IMR-90 (cell line): ENCODE measurements around the gene LINC00305. TPM values are rescaled to one million over a fixed set of nuclear protein-coding genes. Genes with fewer than 3 reads are reported as not detected.

ENCODE experiments used
- ATAC-seq: fragments of 200-7000 bp; cut with Tn5 transposase; 2 replicates; pipeline ENCODE4 v1.9.1; 2020; ENCODE audit warnings: low read depth, mild to moderate bottlenecking, moderate library complexity
- BruUV-seq: library from RNA; stranded (reverse); fragments of 400-500 nt; replicated peaks from 2 replicates; lab custom pipeline; 2021; lab: Mats Ljungman, UMichigan
- CTCF ChIA-PET: fragments of 300-600 bp; formaldehyde crosslinking; extraction: SDS; loops from one replicate; lab custom pipeline; 2021; ENCODE audit warnings: antibody characterized with exemption; lab: Yijun Ruan, JAX
- POLR2A ChIA-PET: fragments of 300-600 bp; sonication (Branson Sonifier 250); formaldehyde crosslinking; loops from one replicate; lab custom pipeline; 2022; ENCODE audit warnings: antibody characterized with exemption; ENCODE audit not compliant: unreplicated experiment; lab: Charles Lee
- DNase-seq: peaks from one replicate; pipeline ENCODE4 v3.0.0; 2013
- H2AFZ ChIP-seq: replicated peaks from 2 replicates; pipeline ENCODE3; 2013; ENCODE audit warnings: low read length, mild to moderate bottlenecking; ENCODE audit not compliant: poor library complexity
- H2AK5ac ChIP-seq: 2 replicates; pipeline ENCODE4 v1.6.1; 2013; ENCODE audit warnings: low read depth, low read length, inconsistent platforms
- H2AK9ac ChIP-seq: replicated peaks from 2 replicates; pipeline ENCODE3; 2013; ENCODE audit warnings: mild to moderate bottlenecking, low read depth, low read length, moderate library complexity; ENCODE audit not compliant: poor library complexity
- H2BK120ac ChIP-seq: 2 replicates; pipeline ENCODE4 v1.6.1; 2013; ENCODE audit warnings: low read depth, low read length, inconsistent platforms
- H2BK15ac ChIP-seq: 3 replicates; pipeline ENCODE4 v1.6.1; 2013; ENCODE audit warnings: low read depth, low read length, inconsistent platforms
- H2BK20ac ChIP-seq: 2 replicates; pipeline ENCODE4 v1.6.1; 2013; ENCODE audit warnings: low read depth, mild to moderate bottlenecking, inconsistent platforms, low read length, moderate library complexity
- H2BK5ac ChIP-seq: 2 replicates; pipeline ENCODE4 v1.6.1; 2013; ENCODE audit warnings: mild to moderate bottlenecking, low read depth, low read length, inconsistent platforms; ENCODE audit not compliant: poor library complexity, severe bottlenecking
- H3K14ac ChIP-seq: replicated peaks from 2 replicates; pipeline ENCODE4 v1.6.1; 2013; ENCODE audit warnings: low read depth, low read length, inconsistent platforms
- H3K18ac ChIP-seq: 2 replicates; pipeline ENCODE4 v1.6.1; 2013; ENCODE audit warnings: low read depth, low read length, control low read depth
- H3K23ac ChIP-seq: 2 replicates; pipeline ENCODE4 v1.6.1; 2013; ENCODE audit warnings: low read depth, low read length, inconsistent platforms
- H3K27ac ChIP-seq: 2 replicates; pipeline ENCODE4 v1.5.1; 2013; ENCODE audit warnings: mild to moderate bottlenecking, control low read depth, low read length; ENCODE audit not compliant: insufficient read depth
- H3K27me3 ChIP-seq: 2 replicates; pipeline ENCODE4 v1.6.1; 2013; ENCODE audit warnings: low read length; ENCODE audit not compliant: control insufficient read depth, insufficient read depth
- H3K36me3 ChIP-seq: 2 replicates; pipeline ENCODE4 v1.6.1; 2013; ENCODE audit warnings: low read length, mixed read lengths; ENCODE audit not compliant: control insufficient read depth, insufficient read depth
- H3K4ac ChIP-seq: 2 replicates; pipeline ENCODE4 v1.6.1; 2013; ENCODE audit warnings: low read depth, low read length, inconsistent platforms
- H3K4me1 ChIP-seq: 2 replicates; pipeline ENCODE4 v1.6.1; 2013; ENCODE audit warnings: low read length, mixed read lengths; ENCODE audit not compliant: control insufficient read depth, insufficient read depth
- H3K4me2 ChIP-seq: 2 replicates; pipeline ENCODE4 v1.6.1; 2013; ENCODE audit warnings: low read depth, mild to moderate bottlenecking, control low read depth, low read length, moderate library complexity
- H3K4me3 ChIP-seq: 2 replicates; pipeline ENCODE4 v1.5.1; 2013; ENCODE audit warnings: low read depth, mild to moderate bottlenecking, control low read depth, low read length, moderate library complexity; ENCODE audit not compliant: insufficient read depth
- H3K56ac ChIP-seq: 2 replicates; pipeline ENCODE4 v1.6.1; 2013; ENCODE audit warnings: low read length, inconsistent platforms; ENCODE audit not compliant: insufficient read depth; ENCODE audit errors: extremely low read depth
- H3K79me1 ChIP-seq, 2 experiments: 2 replicates each; pipeline ENCODE4 v1.6.1; 2013; ENCODE audit warnings: low read length in 2 of 2, inconsistent platforms in 1 of 2, low read depth in 1 of 2
- H3K9ac ChIP-seq: 2 replicates; pipeline ENCODE4 v1.6.1; 2013; ENCODE audit warnings: low read depth, low read length, control low read depth
- H3K9me1 ChIP-seq: 2 replicates; pipeline ENCODE4 v1.6.1; 2013; ENCODE audit warnings: low read length, inconsistent platforms; ENCODE audit not compliant: insufficient read depth
- H3K9me3 ChIP-seq: 2 replicates; pipeline ENCODE4 v1.6.1; 2013; ENCODE audit warnings: low read length; ENCODE audit not compliant: control insufficient read depth, insufficient read depth
- H4K20me1 ChIP-seq: 2 replicates; pipeline ENCODE4 v1.6.1; 2013; ENCODE audit warnings: low read length, inconsistent platforms; ENCODE audit not compliant: insufficient read depth
- H4K5ac ChIP-seq: 2 replicates; pipeline ENCODE4 v1.6.1; 2013; ENCODE audit warnings: mild to moderate bottlenecking, low read depth, low read length, control low read depth
- H4K8ac ChIP-seq, 2 experiments: 2 replicates each; pipeline ENCODE4 v1.6.1; 2013; ENCODE audit warnings: low read depth in 2 of 2, low read length in 2 of 2, control low read depth in 1 of 2, inconsistent platforms in 1 of 2
- H4K91ac ChIP-seq: 2 replicates; pipeline ENCODE4 v1.6.1; 2013; ENCODE audit warnings: low read depth, low read length, inconsistent platforms; ENCODE audit not compliant: insufficient read depth
- MAFK ChIP-seq: IDR thresholded peaks from 2 replicates; pipeline ENCODE4 v1.6.1; 2012; ENCODE audit warnings: low read depth, low read length, improper control_type of control experiment
- WGBS, 2 experiments: methylation state at CpG; one replicate each; pipeline versions ENCODE4 v1.1.5 to v1.1.7; 2013; ENCODE audit warnings: missing lambda C conversion rate in 2 of 2; ENCODE audit not compliant: insufficient read length in 1 of 2; ENCODE audit errors: extremely low coverage in 2 of 2; 5-methylcytosine and 5-hydroxymethylcytosine counted together
- dilution Hi-C: fragments of 300-500 bp; cut with HindIII; formaldehyde crosslinking; loops from one replicate; pipeline ENCODE4 v1.14.3; 2018; ENCODE audit warnings: low sequenced_read_pairs; ENCODE audit not compliant: unreplicated experiment
- in situ Hi-C: fragments of 300-500 bp; cut with MboI; formaldehyde crosslinking; loops from 3 replicates; pipeline ENCODE4 v1.14.3; 2019; ENCODE audit warnings: low sequenced_read_pairs, inconsistent platforms, mixed read lengths
- intact Hi-C: fragments of 100-400 bp; cut with micrococcal nuclease; formaldehyde crosslinking; loops from 2 replicates; pipeline ENCODE4 v1.10.0; 2022
- polyA plus RNA-seq, 3 experiments: library from polyadenylated mRNA; depleted of rRNA; stranded (reverse); fragments of >200 nt; gene quantifications; 2 replicates each; pipeline ENCODE4 v1.2.3, GENCODE V29; 2012; ENCODE audit warnings: low replicate concordance in 1 of 3
- total RNA-seq: library from RNA; depleted of rRNA; stranded (reverse); fragments of >200 nt; gene quantifications from 2 replicates; pipeline ENCODE4 v1.2.3, GENCODE V29; 2012

The LINC00305 gene
- total and polyA plus RNA-seq, 2 of the 4 experiments (the other 2 are of a cell fraction): not detected

GRCh38 chr18:64180617-64181016 is 31.7 kb upstream of the LINC00305 start:
- BruUV-seq: no TSS peak
- ATAC-seq (no peak), DNase-seq (no peak)
- Histone ChIP-seq H4K91ac (no peak overlapping the region), H2AK5ac (no peak overlapping the region), H3K79me1 (no peaks in the 10 kb centered on the region), H2AFZ (no peak overlapping the region), H3K14ac (no peak overlapping the region), H2BK20ac (no peak overlapping the region), H3K27me3 (no peaks in the 10 kb centered on the region), H2BK120ac (no peak overlapping the region), H3K36me3 (no peaks in the 10 kb centered on the region), H4K5ac (no peak overlapping the region), H4K8ac (no peak overlapping the region), H3K9ac (no peak overlapping the region), H3K56ac (no peak overlapping the region), H3K4me2 (no peak overlapping the region), H3K4me1 (no peaks in the 10 kb centered on the region), H3K4ac (no peak overlapping the region), H3K9me3 (peaks cover 8% of the 10 kb centered on the region), H2BK15ac (no peak overlapping the region), H3K23ac (no peak overlapping the region), H3K4me3 (no peak overlapping the region), H2AK9ac (no peak overlapping the region), H3K18ac (no peak overlapping the region), H2BK5ac (no peak overlapping the region), H3K27ac (no peak overlapping the region), H3K9me1 (no peaks in the 10 kb centered on the region), H4K20me1 (no peaks in the 10 kb centered on the region)
- intact Hi-C loops: no loop called here
- in situ Hi-C loops: no loop called here
- no peak for TF ChIP-seq MAFK
- no CpG with 5 or more reads among the region's 1 CpG for WGBS, 2 experiments
- POLR2A ChIA-PET: no interaction called here
- CTCF ChIA-PET: no interaction called here
- dilution Hi-C loops: no loop called here
